UCSD-AML1 (cell line): ENCODE data around the gene CSNK1G2.

ENCODE experiments used
- DNase-seq: peaks from one replicate; lab custom pipeline; 2025; ENCODE audit not compliant: unreplicated experiment; lab: John Stamatoyannopoulos, UW

Gene CSNK1G2

GRCh38 chr19:1962674-1963073 lies 21.7 kb downstream of the CSNK1G2 start:
- no peak for DNase-seq

GRCh38 chr19:1967087-1967608 lies 26.2 kb downstream of the CSNK1G2 start:
- DNase-seq: no peak

- no peak for DNase-seq
Observed at GRCh38 chr19:1968279-1969175, 27.6 kb downstream of the CSNK1G2 start.

GRCh38 chr19:1969176-1970002 lies 28.4 kb downstream of the CSNK1G2 start:
- DNase-seq: no peak

- DNase-seq: no peak
Observed at GRCh38 chr19:1970003-1970805, 29.2 kb downstream of the CSNK1G2 start.

GRCh38 chr19:1970806-1971502 lies 30.0 kb downstream of the CSNK1G2 start:
- no peak for DNase-seq

GRCh38 chr19:1974381-1975161 lies 33.6 kb downstream of the CSNK1G2 start:
- no peak for DNase-seq

GRCh38 chr19:1975162-1975480 lies 34.1 kb downstream of the CSNK1G2 start:
- no peak for DNase-seq

- DNase-seq: no peak
Observed at GRCh38 chr19:1977120-1977519, 36.1 kb downstream of the CSNK1G2 start.

GRCh38 chr19:1978346-1978894 lies 37.4 kb downstream of the CSNK1G2 start:
- no peak for DNase-seq

- no peak for DNase-seq
Observed at GRCh38 chr19:1979017-1979416, 38.0 kb downstream of the CSNK1G2 start.

GRCh38 chr19:1979642-1980041 lies 38.7 kb downstream of the CSNK1G2 start:
- DNase-seq: no peak

GRCh38 chr19:1980091-1980808 lies 39.3 kb downstream of the CSNK1G2 start:
- no peak for DNase-seq

- DNase-seq: no peak
Observed at GRCh38 chr19:1980809-1981181, 39.8 kb downstream of the CSNK1G2 start.

- no peak for DNase-seq
Observed at GRCh38 chr19:1981253-1981652, 40.3 kb downstream of the CSNK1G2 start.

GRCh38 chr19:1984357-1984756 lies 43.4 kb downstream of the CSNK1G2 start:
- DNase-seq: no peak

GRCh38 chr19:1985588-1986356 lies 44.8 kb downstream of the CSNK1G2 start:
- DNase-seq: no peak
